GM12872 (cell line): ENCODE data around the gene LRRC8D.

Experiments
- CTCF ChIP-seq: IDR thresholded peaks from 3 replicates; pipeline ENCODE4 v1.5.1; 2011; ENCODE audit warnings: low read depth, mild to moderate bottlenecking, low read length, moderate library complexity; ENCODE audit not compliant: insufficient read depth

The LRRC8D gene

GRCh38 chr1:89986020-89986419 is 165.2 kb downstream of the LRRC8D start:
- TF ChIP-seq CTCF = no peak
